ENCODE measurements around the gene AGBL4. TPM values are rescaled to one million over a fixed set of nuclear protein-coding genes. Genes with fewer than 3 reads are reported as not detected.

Gene AGBL4
- total and polyA plus RNA-seq, 9 of the 15 experiments (the other 6 are each of a cell fraction or from before 2014, with no cell fraction given): 0.11 TPM; not detected in 7

DNA sequence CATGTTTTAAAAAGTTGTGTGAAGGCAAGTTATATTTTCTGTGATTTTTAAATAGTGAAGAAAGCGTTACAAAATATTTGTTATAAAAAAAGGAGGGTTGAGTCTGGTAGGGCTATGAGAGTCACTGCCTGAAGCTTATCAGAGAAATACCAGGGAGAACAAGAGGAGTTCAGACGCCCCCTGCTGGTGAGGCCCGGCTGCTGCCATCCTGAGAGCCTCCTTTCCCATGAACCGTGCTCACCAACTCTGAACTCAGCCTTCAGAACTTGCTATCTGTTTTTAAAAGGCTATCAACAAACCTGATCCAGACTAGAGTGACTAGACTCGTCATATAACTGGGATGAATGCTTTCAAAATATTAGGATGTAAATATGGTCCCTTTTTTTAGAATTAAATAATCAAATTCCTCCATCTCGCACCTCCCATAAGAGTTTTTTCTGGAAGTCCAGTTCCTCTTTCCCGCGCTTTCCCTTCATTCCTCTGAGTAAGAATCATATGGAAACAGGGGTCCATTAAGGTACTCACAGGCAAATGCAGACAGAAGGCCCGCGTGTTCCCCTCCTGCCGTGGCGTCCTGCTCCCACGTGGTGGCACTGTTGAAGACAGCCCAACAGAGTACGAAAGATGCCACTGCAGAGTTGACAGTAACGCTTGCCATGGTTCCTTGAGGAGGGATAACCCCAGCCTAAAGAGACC, 1525.5 kb downstream of the AGBL4 start (continued):
- TF ChIP-seq ZNF282 (CRISPR knock-in tag; IDR thresholded peaks at IDR 0.05) (no peak), ATF1 (CRISPR knock-in tag; IDR thresholded peaks at IDR 0.05) (no peak), ATF1 (tag; IDR thresholded peaks at IDR 0.05) (no peak), HNRNPK (IDR thresholded peaks at IDR 0.05; ENCODE audit: low read depth, low read length, poor library complexity, severe bottlenecking) (no peak), ZNF146 (CRISPR knock-in tag; IDR thresholded peaks at IDR 0.05; ENCODE audit: unreplicated experiment) (no peak), POLR2B (IDR thresholded peaks at IDR 0.05; ENCODE audit: low read depth, partially characterized antibody) (no peak), L3MBTL2 (IDR thresholded peaks at IDR 0.05) (0 out of 2 replicates have a peak, but pooled peaks have one; percentile 14), PRMT5 (CRISPR knock-in tag; IDR thresholded peaks at IDR 0.05) (no peak), RBM39 (optimal IDR thresholded peaks at IDR 0.05; ENCODE audit: low read depth, low read length) (no peak), POU5F1 (IDR thresholded peaks at IDR 0.05; ENCODE audit: borderline replicate concordance, low read depth, low read length, partially characterized antibody) (no peak), SMC3 (conservative IDR thresholded peaks at IDR 0.05; ENCODE audit: insufficient read depth, low read depth, low read length) (peak; percentile 59), CC2D1A (IDR thresholded peaks at IDR 0.05) (no peak), E2F6 (IDR thresholded peaks at IDR 0.05; ENCODE audit: borderline replicate concordance in 1 of 2, extremely low read depth in 1 of 2, insufficient read depth in 1 of 2, insufficient read length in 1 of 2, low read depth in 1 of 2, low read length in 1 of 2, poor library complexity in 1 of 2, severe bottlenecking in 1 of 2) (peak in 1 of 2 experiments; percentile 52), TEAD2 (tag; IDR thresholded peaks at IDR 0.05) (peak; percentile 20; the same call in 1 of the 2 replicates), ZNF707 (CRISPR knock-in tag; conservative IDR thresholded peaks at IDR 0.05) (no peak), PHF8 (IDR thresholded peaks at IDR 0.05; ENCODE audit: borderline replicate concordance, low read length) (no peak)
- TF ChIP-seq, protein P1, sequence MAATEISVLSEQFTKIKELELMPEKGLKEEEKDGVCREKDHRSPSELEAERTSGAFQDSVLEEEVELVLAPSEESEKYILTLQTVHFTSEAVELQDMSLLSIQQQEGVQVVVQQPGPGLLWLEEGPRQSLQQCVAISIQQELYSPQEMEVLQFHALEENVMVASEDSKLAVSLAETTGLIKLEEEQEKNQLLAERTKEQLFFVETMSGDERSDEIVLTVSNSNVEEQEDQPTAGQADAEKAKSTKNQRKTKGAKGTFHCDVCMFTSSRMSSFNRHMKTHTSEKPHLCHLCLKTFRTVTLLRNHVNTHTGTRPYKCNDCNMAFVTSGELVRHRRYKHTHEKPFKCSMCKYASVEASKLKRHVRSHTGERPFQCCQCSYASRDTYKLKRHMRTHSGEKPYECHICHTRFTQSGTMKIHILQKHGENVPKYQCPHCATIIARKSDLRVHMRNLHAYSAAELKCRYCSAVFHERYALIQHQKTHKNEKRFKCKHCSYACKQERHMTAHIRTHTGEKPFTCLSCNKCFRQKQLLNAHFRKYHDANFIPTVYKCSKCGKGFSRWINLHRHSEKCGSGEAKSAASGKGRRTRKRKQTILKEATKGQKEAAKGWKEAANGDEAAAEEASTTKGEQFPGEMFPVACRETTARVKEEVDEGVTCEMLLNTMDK (IDR thresholded peaks at IDR 0.05; ENCODE audit: borderline replicate concordance, insufficient read depth, low read depth, low read length, poor library complexity, severe bottlenecking): peak; percentile 65
